ENCODE data around the gene SGF29.
"Not testable (repeated sequence)": the region's sequence is repeated elsewhere in the genome, so short reads cannot be mapped to it uniquely, and the experiment has no call there.

The SGF29 gene

GRCh38 chr16:28553776-28554633 is at the start of gene SGF29:
SGF29 (plus strand) TSS chr16:28553920; CDS start chr16:28581070, 27,150 bp downstream.
- DNase-seq = peak; percentile 91

GRCh38 chr16:28504707-28505404 is 48.9 kb upstream of the SGF29 start:
- no peak for DNase-seq

GRCh38 chr16:28505489-28506137 is 48.1 kb upstream of the SGF29 start:
- no peak for DNase-seq

GRCh38 chr16:28511031-28511430 is 42.7 kb upstream of the SGF29 start:
- no peak for DNase-seq

- DNase-seq = no peak
Measured at GRCh38 chr16:28511801-28512789, 41.6 kb upstream of the SGF29 start.

- no peak for DNase-seq
Measured at GRCh38 chr16:28513484-28514181, 40.1 kb upstream of the SGF29 start.

GRCh38 chr16:28514246-28514645 is 39.5 kb upstream of the SGF29 start:
- no peak for DNase-seq

- no peak for DNase-seq
Measured at GRCh38 chr16:28520672-28521071, 33.0 kb upstream of the SGF29 start.

- DNase-seq = no peak
Measured at GRCh38 chr16:28521436-28521835, 32.3 kb upstream of the SGF29 start.

- no peak for DNase-seq
Measured at GRCh38 chr16:28522792-28523191, 30.9 kb upstream of the SGF29 start.

- peak; percentile 25 for DNase-seq
Measured at GRCh38 chr16:28524681-28525171, 29.0 kb upstream of the SGF29 start.

GRCh38 chr16:28526201-28527099 is 27.3 kb upstream of the SGF29 start:
- DNase-seq = no peak

GRCh38 chr16:28527100-28527785 is 26.5 kb upstream of the SGF29 start:
- DNase-seq = not testable (repeated sequence)

GRCh38 chr16:28527985-28528384 is 25.7 kb upstream of the SGF29 start:
- DNase-seq = no peak

- no peak for DNase-seq
Measured at GRCh38 chr16:28528463-28528867, 25.3 kb upstream of the SGF29 start.

- DNase-seq = no peak
Measured at GRCh38 chr16:28529124-28529523, 24.6 kb upstream of the SGF29 start.

- no peak for DNase-seq
Measured at GRCh38 chr16:28531777-28532744, 21.7 kb upstream of the SGF29 start.

GRCh38 chr16:28532940-28533647 is 20.6 kb upstream of the SGF29 start:
- no peak for DNase-seq
